ENCODE data around the gene MICU2. TPM values are rescaled to one million over a fixed set of nuclear protein-coding genes. Genes with fewer than 3 reads are reported as not detected.

The MICU2 gene
- total and polyA plus RNA-seq, 10 of the 15 experiments (the other 5 are each of a cell fraction or from before 2014, with no cell fraction given), result 17.7 to 56.6 (median 43.8) TPM

DNA sequence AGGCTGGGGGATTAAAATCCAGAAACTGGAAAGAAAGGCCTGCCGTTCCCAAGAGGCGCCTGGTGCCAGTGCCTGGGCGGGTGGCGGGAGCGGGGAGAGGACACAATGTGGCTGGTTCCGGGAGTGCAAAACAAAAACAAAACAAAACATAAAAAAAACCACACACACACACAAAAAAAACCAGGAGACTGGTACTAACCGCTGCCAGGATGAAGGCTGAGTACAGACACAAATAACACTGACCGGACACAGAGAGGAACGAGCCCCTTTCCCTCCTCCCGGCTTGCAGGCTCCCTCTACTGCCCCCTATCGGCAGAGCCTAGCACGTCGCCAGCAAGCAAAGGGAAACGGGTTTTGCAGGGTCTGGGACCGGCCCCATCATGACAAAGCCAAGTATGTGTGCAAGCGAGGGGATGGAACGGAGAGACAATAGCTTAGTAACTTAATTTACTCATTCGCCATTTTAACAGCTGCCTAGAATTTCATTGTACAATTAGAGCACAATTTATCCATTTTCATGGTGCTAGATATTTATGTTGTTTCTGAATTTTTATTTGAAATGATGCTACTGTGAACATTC lies 127.0 kb downstream of the MICU2 start (continued):
- TF ChIP-seq, protein P1, sequence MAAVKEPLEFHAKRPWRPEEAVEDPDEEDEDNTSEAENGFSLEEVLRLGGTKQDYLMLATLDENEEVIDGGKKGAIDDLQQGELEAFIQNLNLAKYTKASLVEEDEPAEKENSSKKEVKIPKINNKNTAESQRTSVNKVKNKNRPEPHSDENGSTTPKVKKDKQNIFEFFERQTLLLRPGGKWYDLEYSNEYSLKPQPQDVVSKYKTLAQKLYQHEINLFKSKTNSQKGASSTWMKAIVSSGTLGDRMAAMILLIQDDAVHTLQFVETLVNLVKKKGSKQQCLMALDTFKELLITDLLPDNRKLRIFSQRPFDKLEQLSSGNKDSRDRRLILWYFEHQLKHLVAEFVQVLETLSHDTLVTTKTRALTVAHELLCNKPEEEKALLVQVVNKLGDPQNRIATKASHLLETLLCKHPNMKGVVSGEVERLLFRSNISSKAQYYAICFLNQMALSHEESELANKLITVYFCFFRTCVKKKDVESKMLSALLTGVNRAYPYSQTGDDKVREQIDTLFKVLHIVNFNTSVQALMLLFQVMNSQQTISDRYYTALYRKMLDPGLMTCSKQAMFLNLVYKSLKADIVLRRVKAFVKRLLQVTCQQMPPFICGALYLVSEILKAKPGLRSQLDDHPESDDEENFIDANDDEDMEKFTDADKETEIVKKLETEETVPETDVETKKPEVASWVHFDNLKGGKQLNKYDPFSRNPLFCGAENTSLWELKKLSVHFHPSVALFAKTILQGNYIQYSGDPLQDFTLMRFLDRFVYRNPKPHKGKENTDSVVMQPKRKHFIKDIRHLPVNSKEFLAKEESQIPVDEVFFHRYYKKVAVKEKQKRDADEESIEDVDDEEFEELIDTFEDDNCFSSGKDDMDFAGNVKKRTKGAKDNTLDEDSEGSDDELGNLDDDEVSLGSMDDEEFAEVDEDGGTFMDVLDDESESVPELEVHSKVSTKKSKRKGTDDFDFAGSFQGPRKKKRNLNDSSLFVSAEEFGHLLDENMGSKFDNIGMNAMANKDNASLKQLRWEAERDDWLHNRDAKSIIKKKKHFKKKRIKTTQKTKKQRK (IDR thresholded peaks at IDR 0.05; ENCODE audit: low read depth, low read length), result no peak
- TF ChIP-seq, protein P2, sequence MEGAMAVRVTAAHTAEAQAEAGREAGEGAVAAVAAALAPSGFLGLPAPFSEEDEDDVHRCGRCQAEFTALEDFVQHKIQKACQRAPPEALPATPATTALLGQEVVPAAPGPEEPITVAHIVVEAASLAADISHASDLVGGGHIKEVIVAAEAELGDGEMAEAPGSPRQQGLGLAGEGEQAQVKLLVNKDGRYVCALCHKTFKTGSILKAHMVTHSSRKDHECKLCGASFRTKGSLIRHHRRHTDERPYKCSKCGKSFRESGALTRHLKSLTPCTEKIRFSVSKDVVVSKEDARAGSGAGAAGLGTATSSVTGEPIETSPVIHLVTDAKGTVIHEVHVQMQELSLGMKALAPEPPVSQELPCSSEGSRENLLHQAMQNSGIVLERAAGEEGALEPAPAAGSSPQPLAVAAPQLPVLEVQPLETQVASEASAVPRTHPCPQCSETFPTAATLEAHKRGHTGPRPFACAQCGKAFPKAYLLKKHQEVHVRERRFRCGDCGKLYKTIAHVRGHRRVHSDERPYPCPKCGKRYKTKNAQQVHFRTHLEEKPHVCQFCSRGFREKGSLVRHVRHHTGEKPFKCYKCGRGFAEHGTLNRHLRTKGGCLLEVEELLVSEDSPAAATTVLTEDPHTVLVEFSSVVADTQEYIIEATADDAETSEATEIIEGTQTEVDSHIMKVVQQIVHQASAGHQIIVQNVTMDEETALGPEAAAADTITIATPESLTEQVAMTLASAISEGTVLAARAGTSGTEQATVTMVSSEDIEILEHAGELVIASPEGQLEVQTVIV (IDR thresholded peaks at IDR 0.05; ENCODE audit: borderline replicate concordance, partially characterized antibody), result no peak
- TF ChIP-seq HCFC1 (IDR thresholded peaks at IDR 0.05; ENCODE audit: low read length), result no peak
- TF ChIP-seq, protein P3, sequence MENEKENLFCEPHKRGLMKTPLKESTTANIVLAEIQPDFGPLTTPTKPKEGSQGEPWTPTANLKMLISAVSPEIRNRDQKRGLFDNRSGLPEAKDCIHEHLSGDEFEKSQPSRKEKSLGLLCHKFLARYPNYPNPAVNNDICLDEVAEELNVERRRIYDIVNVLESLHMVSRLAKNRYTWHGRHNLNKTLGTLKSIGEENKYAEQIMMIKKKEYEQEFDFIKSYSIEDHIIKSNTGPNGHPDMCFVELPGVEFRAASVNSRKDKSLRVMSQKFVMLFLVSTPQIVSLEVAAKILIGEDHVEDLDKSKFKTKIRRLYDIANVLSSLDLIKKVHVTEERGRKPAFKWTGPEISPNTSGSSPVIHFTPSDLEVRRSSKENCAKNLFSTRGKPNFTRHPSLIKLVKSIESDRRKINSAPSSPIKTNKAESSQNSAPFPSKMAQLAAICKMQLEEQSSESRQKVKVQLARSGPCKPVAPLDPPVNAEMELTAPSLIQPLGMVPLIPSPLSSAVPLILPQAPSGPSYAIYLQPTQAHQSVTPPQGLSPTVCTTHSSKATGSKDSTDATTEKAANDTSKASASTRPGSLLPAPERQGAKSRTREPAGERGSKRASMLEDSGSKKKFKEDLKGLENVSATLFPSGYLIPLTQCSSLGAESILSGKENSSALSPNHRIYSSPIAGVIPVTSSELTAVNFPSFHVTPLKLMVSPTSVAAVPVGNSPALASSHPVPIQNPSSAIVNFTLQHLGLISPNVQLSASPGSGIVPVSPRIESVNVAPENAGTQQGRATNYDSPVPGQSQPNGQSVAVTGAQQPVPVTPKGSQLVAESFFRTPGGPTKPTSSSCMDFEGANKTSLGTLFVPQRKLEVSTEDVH (IDR thresholded peaks at IDR 0.05; ENCODE audit: low read depth, partially characterized antibody), result no peak
- peak; percentile 81 for TF ChIP-seq NBN (IDR thresholded peaks at IDR 0.05)
- no peak for TF ChIP-seq KDM1A (IDR thresholded peaks at IDR 0.05; ENCODE audit: borderline replicate concordance)
- no peak for TF ChIP-seq NFYB (IDR thresholded peaks at IDR 0.05; ENCODE audit: insufficient read depth, low read depth, low read length)
- no peak for TF ChIP-seq BACH1 (IDR thresholded peaks at IDR 0.05; ENCODE audit: borderline replicate concordance)
- peak; percentile 87 for TF ChIP-seq RAD21 (IDR thresholded peaks at IDR 0.05; ENCODE audit: insufficient read depth, low read depth, low read length)
- no peak for TF ChIP-seq TCF7 (IDR thresholded peaks at IDR 0.05; ENCODE audit: borderline replicate concordance)
- TF ChIP-seq E2F4 (IDR thresholded peaks at IDR 0.05; ENCODE audit: low read depth, low read length), result no peak
- TF ChIP-seq, protein P4, sequence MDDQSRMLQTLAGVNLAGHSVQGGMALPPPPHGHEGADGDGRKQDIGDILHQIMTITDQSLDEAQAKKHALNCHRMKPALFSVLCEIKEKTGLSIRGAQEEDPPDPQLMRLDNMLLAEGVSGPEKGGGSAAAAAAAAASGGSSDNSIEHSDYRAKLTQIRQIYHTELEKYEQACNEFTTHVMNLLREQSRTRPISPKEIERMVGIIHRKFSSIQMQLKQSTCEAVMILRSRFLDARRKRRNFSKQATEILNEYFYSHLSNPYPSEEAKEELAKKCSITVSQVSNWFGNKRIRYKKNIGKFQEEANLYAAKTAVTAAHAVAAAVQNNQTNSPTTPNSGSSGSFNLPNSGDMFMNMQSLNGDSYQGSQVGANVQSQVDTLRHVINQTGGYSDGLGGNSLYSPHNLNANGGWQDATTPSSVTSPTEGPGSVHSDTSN (IDR thresholded peaks at IDR 0.05; ENCODE audit: insufficient replicate concordance, low read depth, low read length), result no peak
- no peak for TF ChIP-seq TBL1XR1 (IDR thresholded peaks at IDR 0.05; ENCODE audit: low read depth, low read length)
- TF ChIP-seq JUND (IDR thresholded peaks at IDR 0.05; ENCODE audit: low read depth, low read length), result no peak
- no peak for TF ChIP-seq GABPA (IDR thresholded peaks at IDR 0.05; ENCODE audit: low read depth)

All from GM12878 (cell line).